Measurements from ENCODE around the gene DCHS2. TPM values are rescaled to one million over a fixed set of nuclear protein-coding genes. Genes with fewer than 3 reads are reported as not detected.

The DCHS2 gene
- total RNA-seq, 2 experiments from 2014 or later, result 0.16 to 0.22 TPM

GRCh38 chr4:154307451-154307850, 184.1 kb downstream of the DCHS2 start:
- ChIA-PET POLR2A (no interaction called here), CTCF (no interaction called here)
- DNase-seq (no peak), ATAC-seq (ENCODE audit: poor library complexity) (no peak)
- TF ChIP-seq CTCF (IDR thresholded peaks at IDR 0.05), result no peak
- H3K4me1 ChIP-seq (ENCODE audit: insufficient read depth, low read length), result no peaks in the 10 kb centered on the region
- Mint-ChIP-seq H3K27ac (no peak overlapping the region), H3K27me3 (peaks cover 10% of the 10 kb centered on the region), H3K9me3 (no peaks in the 10 kb centered on the region), H3K4me1 (ENCODE audit: low read depth) (no peaks in the 10 kb centered on the region), H3K36me3 (ENCODE audit: low read depth) (no peaks in the 10 kb centered on the region), H3K4me3 (no peak overlapping the region)
- intact Hi-C loops (cut with DNase I, micrococcal nuclease), result no loop called here
- H3K27me3 ChIP-seq (ENCODE audit: control insufficient read depth in 1 of 2, insufficient read depth in 2 of 2, low read length in 2 of 2), result peaks cover 0 to 12% of the 10 kb centered on the region in 2 experiments
- no peak overlapping the region for H3K4me3 ChIP-seq (ENCODE audit: low read length)
- H3K36me3 ChIP-seq (ENCODE audit: insufficient read depth, low read length), result no peaks in the 10 kb centered on the region
- no peaks in the 10 kb centered on the region for H3K9me3 ChIP-seq (ENCODE audit: control insufficient read depth in 1 of 2, insufficient read depth in 1 of 2, low read length in 2 of 2)
- no peak overlapping the region for H3K27ac ChIP-seq (ENCODE audit: low read depth in 1 of 2, low read length in 2 of 2)

GRCh38 chr4:154305616-154306015, 186.0 kb downstream of the DCHS2 start:
- Mint-ChIP-seq H3K27me3 (peaks cover 6% of the 10 kb centered on the region), H3K9me3 (no peaks in the 10 kb centered on the region), H3K4me1 (ENCODE audit: low read depth) (no peaks in the 10 kb centered on the region), H3K4me3 (no peak overlapping the region), H3K36me3 (ENCODE audit: low read depth) (no peaks in the 10 kb centered on the region), H3K27ac (no peak overlapping the region)
- Histone ChIP-seq H3K36me3 (ENCODE audit: insufficient read depth, low read length) (no peaks in the 10 kb centered on the region), H3K27ac (ENCODE audit: low read depth in 1 of 2, low read length in 2 of 2) (no peak overlapping the region), H3K4me3 (ENCODE audit: low read length) (no peak overlapping the region), H3K27me3 (ENCODE audit: control insufficient read depth in 1 of 2, insufficient read depth in 2 of 2, low read length in 2 of 2) (peaks cover 0 to 4% of the 10 kb centered on the region in 2 experiments), H3K9me3 (ENCODE audit: control insufficient read depth in 1 of 2, insufficient read depth in 1 of 2, low read length in 2 of 2) (no peaks in the 10 kb centered on the region), H3K4me1 (ENCODE audit: insufficient read depth, low read length) (no peaks in the 10 kb centered on the region)
- CTCF ChIA-PET, result no interaction called here
- DNase-seq (no peak), ATAC-seq (ENCODE audit: poor library complexity) (no peak)
- TF ChIP-seq CTCF (IDR thresholded peaks at IDR 0.05), result no peak
- intact Hi-C loops (cut with DNase I, micrococcal nuclease), result no loop called here
- POLR2A ChIA-PET, result no interaction called here

GRCh38 chr4:154304679-154305078, 186.9 kb downstream of the DCHS2 start:
- Histone ChIP-seq H3K27me3 (ENCODE audit: control insufficient read depth in 1 of 2, insufficient read depth in 2 of 2, low read length in 2 of 2) (no peaks in the 10 kb centered on the region), H3K4me3 (ENCODE audit: low read length) (no peak overlapping the region), H3K36me3 (ENCODE audit: insufficient read depth, low read length) (no peaks in the 10 kb centered on the region), H3K27ac (ENCODE audit: low read depth in 1 of 2, low read length in 2 of 2) (no peak overlapping the region), H3K9me3 (ENCODE audit: control insufficient read depth in 1 of 2, insufficient read depth in 1 of 2, low read length in 2 of 2) (no peaks in the 10 kb centered on the region), H3K4me1 (ENCODE audit: insufficient read depth, low read length) (no peaks in the 10 kb centered on the region)
- DNase-seq (no peak), ATAC-seq (ENCODE audit: poor library complexity) (no peak)
- intact Hi-C loops (cut with DNase I, micrococcal nuclease), result no loop called here
- ChIA-PET CTCF (no interaction called here), POLR2A (no interaction called here)
- no peaks in the 10 kb centered on the region for H3K4me1 Mint-ChIP-seq (ENCODE audit: low read depth)
- H3K36me3 Mint-ChIP-seq (ENCODE audit: low read depth), result no peaks in the 10 kb centered on the region
- H3K9me3 Mint-ChIP-seq, result no peaks in the 10 kb centered on the region
- no peak for TF ChIP-seq CTCF (IDR thresholded peaks at IDR 0.05)
- peaks cover 6% of the 10 kb centered on the region for H3K27me3 Mint-ChIP-seq
- no peak overlapping the region for H3K27ac Mint-ChIP-seq
- no peak overlapping the region for H3K4me3 Mint-ChIP-seq
